HK-2 (cell line): ENCODE measurements around the gene RECK.
"Not testable (repeated sequence)": the region's sequence is repeated elsewhere in the genome, so short reads cannot be mapped to it uniquely, and the experiment has no call there.

ENCODE experiments used
- DNase-seq: peaks from one replicate; pipeline ENCODE4 v3.0.0-alpha.2; 2018; ENCODE audit not compliant: unreplicated experiment

RECK gene

GRCh38 chr9:36056896-36057295 lies 20.2 kb downstream of the RECK start:
- no peak for DNase-seq

DNA sequence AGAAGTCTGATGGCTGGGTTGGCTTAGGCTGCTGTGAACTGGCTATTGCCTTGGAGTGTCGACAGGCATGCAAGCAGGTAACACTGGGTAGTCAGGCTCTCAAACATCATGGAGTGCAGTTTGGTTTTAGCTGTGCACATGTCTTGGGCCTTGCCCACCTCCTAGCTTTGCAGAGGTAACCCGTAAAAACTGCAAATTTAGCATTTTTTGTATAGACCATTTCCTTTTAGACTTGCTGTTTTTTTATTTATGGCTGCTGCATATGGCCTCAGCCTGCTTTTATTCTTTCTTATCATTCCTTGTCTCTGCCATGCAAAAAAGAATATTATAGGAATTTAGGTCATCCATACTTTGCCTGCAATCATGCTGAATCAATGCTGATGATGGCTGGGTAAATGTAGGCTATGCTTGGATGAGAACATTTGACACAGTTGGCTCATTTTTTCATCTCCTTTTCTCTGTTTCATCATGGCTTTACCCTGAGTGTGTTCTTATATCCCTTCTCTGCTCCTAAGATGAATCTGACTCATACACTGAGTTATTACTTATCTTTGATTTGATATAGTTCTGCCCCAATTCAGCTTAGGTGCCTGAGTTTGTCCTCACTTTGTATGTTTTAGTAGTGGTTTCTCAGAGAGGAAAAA lies 27.2 kb downstream of the RECK start:
- DNase-seq: no peak

DNA sequence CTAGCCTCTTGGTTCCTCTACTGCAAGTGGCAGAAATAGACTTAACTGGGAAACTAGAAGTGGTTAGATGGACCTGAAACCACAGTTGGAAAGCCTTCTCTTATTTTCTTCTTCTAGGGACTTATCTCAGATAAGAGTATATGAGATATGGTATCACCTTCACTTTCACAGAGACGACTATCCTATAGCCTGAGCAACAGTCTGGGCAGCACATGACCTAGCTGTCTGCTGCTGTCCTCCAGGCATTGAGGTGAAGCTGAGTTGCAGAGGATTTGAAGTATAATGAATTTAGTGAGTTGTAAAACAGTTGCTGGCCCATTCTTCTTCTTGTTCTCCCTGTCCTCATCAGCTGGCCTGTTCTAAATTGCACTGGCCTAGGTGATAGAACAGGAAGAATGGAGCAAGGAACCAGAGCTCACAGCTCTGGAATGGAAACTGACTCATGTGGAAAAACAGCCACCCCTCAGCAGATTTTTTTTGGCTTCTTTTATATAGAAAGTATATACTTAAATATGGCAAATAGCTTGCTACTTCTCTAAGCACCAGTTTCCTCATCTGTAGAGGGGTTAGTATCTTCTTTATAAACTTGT lies 27.8 kb downstream of the RECK start:
- DNase-seq: no peak

DNA sequence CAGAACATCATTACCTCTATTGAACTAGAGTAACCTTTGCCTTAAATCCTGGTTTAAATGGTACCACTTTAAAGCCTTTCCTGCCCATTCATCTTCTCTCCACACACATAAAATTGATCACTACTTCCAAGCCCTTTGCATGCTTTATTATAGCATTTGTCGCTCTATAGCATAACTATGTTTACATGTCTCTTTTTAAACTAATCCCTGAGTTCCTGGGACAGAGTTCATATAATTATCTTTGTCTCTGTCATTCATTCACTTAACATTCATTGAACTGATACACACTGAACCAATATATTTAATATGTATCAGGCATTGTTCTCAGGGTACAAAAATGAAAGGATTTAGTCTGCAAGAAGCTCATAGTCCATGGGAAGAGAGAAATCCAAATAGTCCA lies 37.3 kb downstream of the RECK start:
- DNase-seq: no peak

GRCh38 chr9:36074870-36075532 lies 38.3 kb downstream of the RECK start:
- no peak for DNase-seq

- no peak for DNase-seq
Measured at GRCh38 chr9:36078051-36078450, 41.3 kb downstream of the RECK start.

GRCh38 chr9:36080519-36080918 lies 43.8 kb downstream of the RECK start:
- no peak for DNase-seq

DNA sequence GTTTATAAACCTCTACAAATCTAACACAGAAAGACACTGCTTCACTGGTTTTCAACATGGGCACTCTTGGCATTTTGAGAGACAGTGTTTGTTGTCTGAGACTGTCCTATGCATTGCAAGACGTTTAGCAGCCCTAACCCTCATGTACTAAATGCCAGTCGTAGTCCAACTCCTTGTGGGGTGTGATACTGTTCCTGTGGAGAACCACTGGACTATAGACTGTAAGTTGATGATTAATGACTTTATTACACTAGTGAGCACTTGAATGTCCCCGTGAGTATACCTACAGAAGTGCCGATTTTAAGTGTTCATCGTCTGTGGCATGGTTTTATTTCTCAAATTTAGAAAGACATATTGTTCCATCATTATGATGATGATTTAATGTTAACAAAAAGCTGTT lies 46.2 kb downstream of the RECK start:
- DNase-seq: no peak

DNA sequence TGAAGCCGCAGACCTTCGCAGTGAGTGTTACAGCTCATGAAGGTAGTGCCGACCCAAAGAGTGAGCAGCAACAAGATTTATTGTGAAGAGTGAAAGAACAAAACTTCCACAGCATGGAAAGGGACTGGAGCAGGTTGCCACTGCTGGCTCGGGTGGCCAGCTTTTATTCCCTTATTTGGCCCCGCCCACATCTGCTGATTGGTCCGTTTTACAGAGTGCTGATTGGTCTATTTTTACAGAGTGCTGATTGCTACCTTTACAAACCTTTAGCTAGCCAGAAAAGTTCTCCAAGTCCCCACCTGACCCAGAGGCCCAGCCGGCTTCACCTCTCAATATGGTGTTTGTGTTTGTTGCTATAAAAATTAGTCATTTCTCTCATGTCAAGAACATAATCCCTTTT lies 49.7 kb downstream of the RECK start:
- no peak for DNase-seq

- not testable (repeated sequence) for DNase-seq
Measured at GRCh38 chr9:36087054-36087453, 50.3 kb downstream of the RECK start.

- no peak for DNase-seq
Measured at GRCh38 chr9:36088020-36088419, 51.3 kb downstream of the RECK start.

GRCh38 chr9:36091026-36091953 lies 54.6 kb downstream of the RECK start:
- no peak for DNase-seq

DNA sequence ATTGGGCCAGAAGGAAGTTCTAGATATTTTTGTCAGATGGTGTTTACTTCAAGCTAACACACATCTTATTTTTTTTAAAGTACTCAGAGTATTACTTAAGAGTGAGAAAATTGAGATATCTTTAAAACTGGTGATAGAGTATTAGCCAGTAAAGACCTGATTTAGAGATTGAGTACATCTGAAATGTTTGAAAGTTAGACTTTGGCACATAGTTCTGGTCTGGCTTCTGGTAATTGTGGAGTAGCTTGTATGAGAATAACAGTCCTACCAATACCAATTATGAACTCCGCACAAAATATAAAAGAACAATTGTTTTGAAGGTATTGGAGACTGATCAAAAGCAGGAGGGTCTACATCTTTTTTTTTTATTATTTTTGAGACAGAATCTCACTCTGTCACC lies 55.3 kb downstream of the RECK start:
- DNase-seq: no peak

- no peak for DNase-seq
Measured at GRCh38 chr9:36092509-36093215, 55.9 kb downstream of the RECK start.

DNA sequence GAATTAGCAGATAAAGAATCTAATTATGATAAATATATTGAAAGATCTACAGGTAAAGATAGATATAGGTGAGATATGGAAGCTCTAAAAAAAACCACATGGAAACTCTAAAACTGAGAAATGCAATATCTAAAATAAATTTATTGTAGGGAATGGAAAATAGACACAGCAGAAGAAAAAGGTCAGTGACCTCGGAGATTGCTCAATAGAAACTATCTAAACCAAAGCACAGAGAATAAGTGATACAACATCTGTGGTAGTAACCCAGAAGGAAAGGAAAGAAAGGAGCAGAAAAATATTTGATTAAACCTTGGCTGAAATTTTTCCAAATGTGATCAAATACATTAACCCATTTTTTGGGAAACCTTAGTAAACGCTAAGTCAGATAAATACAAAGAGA lies 56.7 kb downstream of the RECK start:
- no peak for DNase-seq

DNA sequence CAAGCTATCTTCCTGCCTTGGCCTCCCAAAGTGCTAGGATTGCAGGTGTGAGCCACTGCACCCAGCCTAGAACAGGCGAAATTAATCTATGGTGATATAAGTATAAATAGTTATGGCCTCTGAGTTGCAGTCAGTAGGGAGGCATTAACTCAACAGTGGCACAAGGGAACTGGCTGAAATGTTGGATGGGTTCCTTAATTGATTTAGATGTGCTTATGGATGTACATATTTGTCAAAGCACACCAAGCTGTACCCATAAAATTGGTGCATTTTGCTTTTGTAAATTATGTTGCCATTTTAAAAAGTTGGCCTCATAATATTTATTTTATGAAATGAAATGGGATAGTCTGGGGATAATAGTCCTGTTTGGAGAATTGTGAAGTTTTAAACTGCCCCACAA lies 63.0 kb downstream of the RECK start:
- DNase-seq: no peak

DNA sequence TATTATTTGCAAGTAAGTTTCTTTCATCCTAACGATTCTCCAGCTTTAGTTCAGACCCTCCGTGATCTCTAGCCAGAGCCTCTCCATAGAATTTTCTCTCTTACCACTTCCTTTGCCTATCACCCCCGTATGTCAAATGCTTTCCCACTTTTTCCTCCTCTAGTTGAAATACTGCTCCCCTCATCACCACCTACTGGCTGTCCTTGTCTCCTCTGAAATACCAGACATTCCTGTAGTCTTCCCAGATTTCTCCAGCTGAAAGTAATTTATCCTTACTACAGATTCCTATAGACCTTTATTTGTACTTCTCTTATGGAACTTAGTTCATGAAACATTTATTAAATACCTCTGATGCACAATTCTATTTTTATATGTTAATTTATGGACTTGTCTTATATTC lies 63.8 kb downstream of the RECK start:
- DNase-seq: no peak

DNA sequence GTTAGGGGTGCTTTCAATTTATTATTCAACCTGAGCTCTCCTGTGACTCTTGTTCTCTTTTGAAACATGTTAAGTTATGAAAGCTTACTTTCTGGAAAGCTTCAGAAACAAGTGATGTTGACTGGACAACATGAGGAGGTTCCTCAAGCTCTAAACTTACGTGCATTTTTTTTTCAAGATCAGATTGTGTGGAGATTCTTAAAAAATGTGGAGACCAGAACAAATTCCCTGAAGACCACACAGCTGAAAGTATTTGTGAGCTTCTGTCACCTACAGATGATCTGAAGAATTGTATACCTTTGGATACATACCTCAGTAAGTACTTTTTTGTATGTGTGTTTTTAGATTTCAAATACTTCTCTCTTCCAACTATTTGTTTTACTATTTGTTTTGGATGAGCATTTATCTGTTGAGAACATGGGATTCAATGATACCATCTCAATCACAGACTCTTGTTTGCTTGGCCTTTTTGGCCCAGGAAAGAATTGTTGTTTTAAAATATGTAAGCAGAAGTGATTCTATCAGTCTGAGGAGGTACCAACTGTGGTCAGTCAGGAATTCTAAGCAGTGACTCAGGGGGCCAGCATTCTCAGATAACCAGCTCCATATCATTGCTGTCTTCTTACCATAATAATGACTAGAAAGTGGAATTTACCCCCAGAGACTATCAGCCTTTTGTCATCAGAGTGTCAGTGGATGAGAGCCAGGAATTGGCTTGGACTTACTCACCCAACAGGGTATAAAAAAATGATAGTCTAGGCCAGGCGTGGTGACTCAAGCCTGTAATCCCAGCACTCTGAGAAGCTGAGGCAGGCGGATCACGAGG lies 65.4 kb downstream of the RECK start:
- peak; percentile 50 for DNase-seq

DNA sequence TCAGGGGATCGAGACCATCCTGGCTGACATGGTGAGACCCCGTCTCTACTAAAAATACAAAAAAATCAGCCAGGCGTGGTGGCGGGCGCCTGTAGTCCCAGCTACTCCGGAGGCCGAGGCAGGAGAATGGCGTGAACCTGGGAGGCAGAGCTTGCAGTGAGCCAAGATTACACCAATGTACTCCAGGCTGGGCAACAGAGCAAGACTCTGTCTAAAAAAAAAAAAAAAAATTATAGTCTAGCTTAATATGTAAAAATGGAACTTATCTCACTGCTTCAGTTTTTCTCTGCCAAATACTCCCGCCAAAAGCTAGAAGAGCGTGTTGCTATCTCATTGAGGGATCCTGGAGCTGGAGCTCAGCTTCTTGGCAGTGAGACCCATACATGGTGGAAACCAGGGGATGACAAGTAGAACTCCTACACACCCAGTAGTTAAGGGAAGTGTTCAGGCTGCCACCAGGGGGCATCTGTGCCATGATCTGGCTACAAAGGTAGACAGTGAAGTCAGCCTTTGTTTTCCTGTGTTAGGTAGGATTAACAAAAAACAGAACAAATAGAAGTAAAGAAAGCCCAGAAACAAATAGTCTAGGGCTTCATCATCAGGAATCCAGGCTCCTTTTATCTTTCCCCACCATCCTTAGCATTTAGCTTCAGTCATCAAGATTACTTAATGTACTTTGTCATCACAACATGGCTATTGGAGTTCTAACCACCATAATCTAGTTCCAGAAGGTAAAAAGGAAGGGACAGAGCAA lies 66.2 kb downstream of the RECK start:
- DNase-seq: peak; percentile 22

GRCh38 chr9:36109071-36109470 lies 72.4 kb downstream of the RECK start:
- DNase-seq: no peak
